Karpas-422 (cell line): ENCODE results near the gene BRD8. TPM values are rescaled to one million over a fixed set of nuclear protein-coding genes. Genes with fewer than 3 reads are reported as not detected.

Source experiments
- DNase-seq: peaks from one replicate; pipeline ENCODE4 v3.0.0-alpha.2; 2015
- H2AFZ ChIP-seq: fragments of 200-600 bp; sonication (generic); 2 replicates; pipeline ENCODE4 v1.6.1; 2014; ENCODE audit warnings: antibody characterized with exemption, low read length, mixed read lengths
- H3K27ac ChIP-seq: fragments of 200-600 bp; sonication (generic); 2 replicates; pipeline ENCODE4 v1.5.1; 2014; ENCODE audit warnings: mild to moderate bottlenecking, low read length, moderate library complexity
- H3K27me3 ChIP-seq: fragments of 200-600 bp; sonication (generic); 2 replicates; pipeline ENCODE4 v1.6.1; 2014; ENCODE audit warnings: low read length, mixed read lengths
- H3K36me3 ChIP-seq: fragments of 200-600 bp; sonication (generic); 2 replicates; pipeline ENCODE4 v1.6.1; 2014; ENCODE audit warnings: low read length, mixed read lengths; ENCODE audit not compliant: insufficient read depth
- H3K4me1 ChIP-seq: fragments of 200-600 bp; sonication (generic); 2 replicates; pipeline ENCODE4 v1.6.1; 2014; ENCODE audit warnings: mild to moderate bottlenecking, low read length, mixed read lengths
- H3K4me2 ChIP-seq: fragments of 200-600 bp; sonication (generic); 2 replicates; pipeline ENCODE4 v1.6.1; 2014; ENCODE audit warnings: low read length, low read depth, mild to moderate bottlenecking; ENCODE audit not compliant: poor library complexity, severe bottlenecking
- H3K4me3 ChIP-seq: fragments of 200-600 bp; sonication (generic); 2 replicates; pipeline ENCODE4 v1.5.1; 2014; ENCODE audit warnings: mild to moderate bottlenecking, antibody characterized with exemption, low read length, mixed read lengths
- H3K79me2 ChIP-seq: fragments of 200-600 bp; sonication (generic); 2 replicates; pipeline ENCODE4 v1.6.1; 2014; ENCODE audit warnings: mild to moderate bottlenecking, low read length, mixed read lengths
- H3K9ac ChIP-seq: fragments of 200-600 bp; sonication (generic); 2 replicates; pipeline ENCODE4 v1.6.0; 2014; ENCODE audit warnings: low read length
- H3K9me2 ChIP-seq: fragments of 200-600 bp; sonication (generic), shearing (Covaris generic); replicated peaks from 2 replicates; pipeline ENCODE4 v1.6.0; 2014; ENCODE audit warnings: mild to moderate bottlenecking, low read length, moderate library complexity; ENCODE audit not compliant: insufficient read depth
- H3K9me3 ChIP-seq: fragments of 300-700, 200-600 bp; sonication (generic); 2 replicates; pipeline ENCODE4 v1.6.1; 2014; ENCODE audit warnings: low read length, mixed read lengths
- H4K20me1 ChIP-seq: fragments of 200-600 bp; sonication (generic); 2 replicates; pipeline ENCODE4 v1.6.1; 2014; ENCODE audit warnings: mild to moderate bottlenecking, antibody characterized with exemption, low read length, low read depth; ENCODE audit not compliant: insufficient read depth
- total RNA-seq: library from RNA; depleted of rRNA; stranded (reverse); fragments of >200 nt; shearing (Covaris generic); gene quantifications from 2 replicates; pipeline ENCODE4 v1.2.3, GENCODE V29; 2014; ENCODE audit warnings: low replicate concordance

BRD8 gene
- total RNA-seq, 1 experiment from 2014 or later: 51.9 TPM

DNA sequence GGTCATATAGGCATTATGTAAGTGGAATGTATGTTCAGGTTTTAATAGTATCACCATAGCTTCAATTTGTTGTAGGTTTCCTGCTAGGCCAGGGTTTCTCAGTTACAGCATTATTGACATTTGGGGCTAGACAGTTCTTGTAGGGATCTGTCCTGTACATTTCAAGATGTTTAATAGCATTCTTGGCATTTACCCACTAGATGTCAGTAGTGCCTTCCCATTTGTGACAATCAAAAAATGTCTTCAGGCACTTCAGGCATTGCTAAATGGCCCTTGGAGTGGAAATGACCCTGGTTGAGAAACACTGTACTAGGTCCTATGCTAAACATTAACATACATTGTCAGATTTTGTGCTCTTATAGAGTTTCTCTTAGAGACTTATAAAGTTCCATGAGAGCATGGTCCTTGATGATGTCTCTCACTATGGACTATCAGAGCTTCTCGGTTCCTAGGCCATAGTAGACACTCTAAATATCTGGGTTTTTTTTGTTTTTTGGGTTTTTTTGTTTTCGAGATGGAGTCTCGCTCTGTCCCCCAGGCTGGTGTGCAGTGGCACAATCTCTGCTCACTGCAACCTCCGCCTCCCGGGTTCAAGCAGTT, 1.9 kb upstream of the BRD8 start:
- Histone ChIP-seq H2AFZ (no peak overlapping the region), H4K20me1 (no peaks in the 10 kb centered on the region), H3K4me2 (peak overlapping the region; percentile 91), H3K36me3 (peaks cover 45% of the 10 kb centered on the region), H3K4me3 (peak overlapping the region; percentile 92), H3K27me3 (no peaks in the 10 kb centered on the region), H3K9me3 (no peaks in the 10 kb centered on the region), H3K79me2 (peaks cover 57% of the 10 kb centered on the region), H3K27ac (peak overlapping the region; percentile 84; the same call in 1 of the 2 replicates), H3K9me2 (no peaks in the 10 kb centered on the region), H3K9ac (peak overlapping the region; percentile 91), H3K4me1 (peaks cover 16% of the 10 kb centered on the region)
- DNase-seq: peak; percentile 89

DNA sequence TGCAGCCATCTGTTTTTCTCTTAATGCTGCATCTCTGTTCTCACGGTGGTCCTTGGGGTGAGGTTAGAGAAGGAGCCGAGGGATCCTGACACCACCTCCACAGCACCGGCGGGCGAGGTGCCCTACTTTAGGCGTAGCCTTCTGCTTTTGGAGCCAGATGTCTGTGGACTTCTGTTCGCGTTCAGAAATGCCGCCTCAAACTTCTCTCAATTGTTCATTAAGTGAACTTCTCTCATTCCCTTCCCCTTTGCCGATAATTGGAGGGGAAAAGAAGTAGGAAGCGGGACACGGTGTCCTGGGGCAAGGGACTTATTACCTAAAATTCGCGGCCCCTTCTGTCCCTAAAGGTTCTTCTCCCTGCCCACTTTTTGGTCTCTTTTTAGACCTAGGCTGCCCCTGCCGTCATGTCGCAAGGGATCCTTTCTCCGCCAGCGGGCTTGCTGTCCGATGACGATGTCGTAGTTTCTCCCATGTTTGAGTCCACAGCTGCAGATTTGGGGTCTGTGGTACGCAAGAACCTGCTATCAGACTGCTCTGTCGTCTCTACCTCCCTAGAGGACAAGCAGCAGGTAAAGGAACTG, 937 bp upstream of the BRD8 start:
- Histone ChIP-seq H3K4me3 (peak overlapping the region; percentile 92), H3K4me1 (peaks cover 16% of the 10 kb centered on the region), H3K9me2 (no peaks in the 10 kb centered on the region), H3K4me2 (peak overlapping the region; percentile 91), H3K27ac (peak overlapping the region; percentile 84), H4K20me1 (no peaks in the 10 kb centered on the region), H3K9me3 (no peaks in the 10 kb centered on the region), H3K9ac (peak overlapping the region; percentile 91), H3K36me3 (peaks cover 40% of the 10 kb centered on the region), H3K27me3 (no peaks in the 10 kb centered on the region), H2AFZ (peak overlapping the region; percentile 78), H3K79me2 (peaks cover 63% of the 10 kb centered on the region)
- peak; percentile 70 for DNase-seq

DNA sequence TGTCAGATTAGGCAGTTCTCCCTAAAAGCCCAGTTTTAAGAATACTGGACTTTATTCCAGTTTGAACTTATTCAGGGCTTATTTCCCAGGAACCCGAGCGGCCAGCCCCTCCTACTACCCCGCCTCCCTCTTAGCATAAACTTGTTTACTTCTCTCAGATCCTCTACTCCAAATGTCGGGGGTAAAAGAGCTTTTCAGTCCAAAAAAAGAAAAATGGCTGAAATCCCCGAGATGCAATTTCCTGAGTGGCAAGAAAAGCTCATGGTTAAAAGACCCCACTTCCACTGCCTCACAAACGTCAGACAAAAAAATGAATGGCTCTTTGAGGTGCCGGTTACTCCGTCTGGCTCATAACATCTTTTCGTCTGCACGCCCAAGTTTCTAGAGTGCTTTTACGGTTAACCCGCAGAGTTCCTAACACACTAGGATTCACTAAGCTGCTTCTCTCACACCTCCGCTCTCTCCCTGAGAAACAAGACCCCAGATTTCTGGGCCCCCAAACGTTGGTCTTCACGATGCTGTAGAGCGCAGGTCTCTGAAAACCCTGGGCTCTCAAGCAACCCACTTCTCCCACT, 402 bp downstream of the BRD8 start:
- no peaks in the 10 kb centered on the region for H3K9me3 ChIP-seq

DNA sequence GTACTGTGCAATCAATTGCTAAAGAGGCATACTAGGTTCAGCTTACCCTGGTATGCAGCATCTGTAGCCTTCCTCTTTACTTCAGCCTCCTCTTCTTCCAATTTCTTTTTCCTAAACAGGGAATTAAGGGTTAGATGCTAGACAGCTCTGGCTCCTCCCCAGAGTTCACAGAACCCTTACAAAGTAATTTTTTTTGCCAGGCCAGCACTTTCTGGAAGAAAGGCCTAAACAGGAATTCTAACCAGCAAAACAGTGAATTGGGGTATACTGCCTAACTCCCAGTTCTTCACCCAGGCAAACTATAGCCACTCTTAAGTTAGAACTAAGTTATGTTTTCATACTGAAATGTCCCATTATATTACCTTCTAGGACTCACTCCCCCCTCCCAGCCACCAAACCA, 8.1 kb downstream of the BRD8 start:
- Histone ChIP-seq H4K20me1 (no peaks in the 10 kb centered on the region), H3K79me2 (peaks cover 16% of the 10 kb centered on the region), H2AFZ (no peak overlapping the region), H3K4me3 (no peak overlapping the region), H3K9me3 (no peaks in the 10 kb centered on the region), H3K9ac (no peak overlapping the region), H3K4me1 (no peaks in the 10 kb centered on the region), H3K27ac (no peak overlapping the region), H3K4me2 (no peak overlapping the region), H3K27me3 (no peaks in the 10 kb centered on the region), H3K9me2 (no peaks in the 10 kb centered on the region), H3K36me3 (peaks cover 58% of the 10 kb centered on the region)
- peak; percentile 30 for DNase-seq

More for the DNA sequence above, 402 bp downstream of the BRD8 start:
- peak overlapping the region; percentile 91 for H3K4me2 ChIP-seq
- H2AFZ ChIP-seq: peak overlapping the region; percentile 96
- H3K9ac ChIP-seq: peak overlapping the region; percentile 91
- peaks cover 27% of the 10 kb centered on the region for H3K36me3 ChIP-seq
- H3K4me3 ChIP-seq: peak overlapping the region; percentile 92
- peak; percentile 68 for DNase-seq
- no peaks in the 10 kb centered on the region for H3K27me3 ChIP-seq
- H4K20me1 ChIP-seq: no peaks in the 10 kb centered on the region
- no peaks in the 10 kb centered on the region for H3K9me2 ChIP-seq
- peak overlapping the region; percentile 84 for H3K27ac ChIP-seq
- peaks cover 16% of the 10 kb centered on the region for H3K4me1 ChIP-seq
- H3K79me2 ChIP-seq: peaks cover 71% of the 10 kb centered on the region

DNA sequence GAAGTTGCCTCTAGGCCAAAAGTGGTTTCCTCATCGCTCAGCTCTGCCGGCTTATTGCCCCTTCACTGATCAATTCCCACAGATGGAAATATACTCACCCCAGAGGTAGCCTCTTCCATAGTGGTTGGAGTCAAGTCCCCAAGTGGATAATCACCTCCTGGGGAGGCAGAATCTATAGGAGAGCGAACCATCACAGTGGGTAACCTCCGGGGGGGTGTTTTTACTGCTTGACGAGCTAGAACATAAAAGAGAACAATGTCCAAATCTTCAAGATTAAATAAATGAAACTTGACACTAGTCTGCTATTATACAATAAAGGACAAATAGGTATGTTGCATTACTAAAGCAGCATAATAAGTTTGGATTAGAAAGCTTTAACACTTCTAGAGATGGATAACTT, 9.3 kb downstream of the BRD8 start:
- Histone ChIP-seq H3K9me3 (no peaks in the 10 kb centered on the region), H3K9me2 (no peaks in the 10 kb centered on the region), H3K27ac (no peak overlapping the region), H3K27me3 (no peaks in the 10 kb centered on the region), H3K4me3 (no peak overlapping the region), H4K20me1 (no peaks in the 10 kb centered on the region), H3K36me3 (peaks cover 66% of the 10 kb centered on the region), H3K9ac (no peak overlapping the region), H3K4me2 (no peak overlapping the region), H3K79me2 (peaks cover 9% of the 10 kb centered on the region; the same call in 1 of the 2 replicates), H3K4me1 (no peaks in the 10 kb centered on the region), H2AFZ (no peak overlapping the region)
- no peak for DNase-seq

DNA sequence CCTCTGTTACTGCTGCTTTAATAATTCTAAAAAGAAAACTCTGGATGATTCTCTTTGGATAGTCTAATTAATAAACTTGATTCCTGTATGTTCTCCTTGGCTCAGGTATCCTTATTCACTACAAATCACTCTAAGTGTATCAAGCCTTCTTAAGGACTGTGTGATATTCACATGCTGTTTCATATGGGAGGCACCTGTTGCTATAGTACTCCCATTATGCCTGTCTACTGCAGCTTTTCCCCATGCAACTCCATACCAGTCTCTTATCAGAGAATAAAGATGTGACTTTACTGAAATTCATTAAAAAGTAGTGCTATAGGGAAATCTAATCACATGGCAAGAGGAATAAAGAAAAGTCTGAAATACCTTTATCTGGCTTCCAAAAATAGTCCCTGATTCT, 14.7 kb downstream of the BRD8 start:
- no peaks in the 10 kb centered on the region for H3K9me2 ChIP-seq
- no peak overlapping the region for H2AFZ ChIP-seq
- no peaks in the 10 kb centered on the region for H3K79me2 ChIP-seq
- DNase-seq: no peak
- no peaks in the 10 kb centered on the region for H4K20me1 ChIP-seq
- no peak overlapping the region for H3K4me2 ChIP-seq
- H3K4me3 ChIP-seq: no peak overlapping the region
- H3K36me3 ChIP-seq: peaks cover 77% of the 10 kb centered on the region
- H3K27ac ChIP-seq: no peak overlapping the region
- H3K4me1 ChIP-seq: no peaks in the 10 kb centered on the region
- no peaks in the 10 kb centered on the region for H3K9me3 ChIP-seq
- H3K9ac ChIP-seq: no peak overlapping the region
- no peaks in the 10 kb centered on the region for H3K27me3 ChIP-seq

DNA sequence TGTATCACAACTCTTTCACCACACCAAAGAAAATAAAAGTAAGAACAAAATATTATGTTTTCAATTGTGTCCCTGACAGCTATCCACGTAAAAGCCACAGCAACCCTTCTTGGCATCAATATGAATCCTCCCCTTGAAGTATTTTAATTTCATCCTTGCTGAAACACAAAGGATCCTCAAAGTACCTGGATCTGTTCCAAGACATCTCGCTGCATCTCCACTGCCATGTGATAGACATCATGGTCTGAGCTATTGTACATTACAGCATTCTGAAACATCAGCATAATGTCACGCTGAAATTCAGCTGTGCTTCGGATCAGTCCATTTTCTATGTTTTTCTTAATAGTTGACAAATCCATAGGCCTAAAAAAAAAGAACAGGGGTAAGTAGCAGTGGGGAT, 17.7 kb downstream of the BRD8 start:
- no peak overlapping the region for H3K27ac ChIP-seq
- H3K36me3 ChIP-seq: peaks cover 68% of the 10 kb centered on the region
- H3K9me2 ChIP-seq: no peaks in the 10 kb centered on the region
- H3K79me2 ChIP-seq: no peaks in the 10 kb centered on the region
- H2AFZ ChIP-seq: no peak overlapping the region
- H4K20me1 ChIP-seq: no peaks in the 10 kb centered on the region
- no peaks in the 10 kb centered on the region for H3K27me3 ChIP-seq
- DNase-seq: no peak
- H3K9ac ChIP-seq: no peak overlapping the region
- no peaks in the 10 kb centered on the region for H3K4me1 ChIP-seq
- no peak overlapping the region for H3K4me3 ChIP-seq
- no peak overlapping the region for H3K4me2 ChIP-seq
- no peaks in the 10 kb centered on the region for H3K9me3 ChIP-seq

DNA sequence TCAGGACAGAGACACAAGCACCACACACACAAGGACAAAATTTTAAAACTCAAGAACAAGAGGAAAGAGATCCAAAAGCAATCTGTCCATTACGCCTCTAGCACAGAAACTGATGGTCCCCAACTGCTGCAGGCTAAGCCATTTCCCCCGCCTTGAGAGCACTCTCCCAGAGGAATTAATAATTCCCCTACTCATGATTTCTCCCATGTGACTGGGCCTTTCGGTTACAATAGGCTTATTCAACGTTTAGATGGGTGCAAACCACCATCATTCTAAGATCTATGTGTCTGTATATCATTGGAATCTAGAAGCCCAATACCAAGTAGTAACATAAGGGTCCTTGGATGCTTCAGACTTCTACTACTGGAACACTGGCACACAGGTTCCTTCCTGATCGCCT, 18.8 kb downstream of the BRD8 start:
- Histone ChIP-seq H2AFZ (no peak overlapping the region), H3K79me2 (no peaks in the 10 kb centered on the region), H3K27me3 (no peaks in the 10 kb centered on the region), H3K27ac (no peak overlapping the region), H3K9me3 (no peaks in the 10 kb centered on the region), H3K4me1 (no peaks in the 10 kb centered on the region), H3K9ac (no peak overlapping the region), H3K4me3 (no peak overlapping the region), H4K20me1 (no peaks in the 10 kb centered on the region), H3K36me3 (peaks cover 61% of the 10 kb centered on the region), H3K4me2 (no peak overlapping the region), H3K9me2 (no peaks in the 10 kb centered on the region)
- peak; percentile 32 for DNase-seq
